Tibial artery (tissue), 4 donors: Measurements from ENCODE around the gene CFAP65.

Experiments
- DNase-seq, 2 donors: peaks; one replicate each; pipeline ENCODE4 v3.0.0-alpha.2; 2019
- H3K27ac ChIP-seq, 2 donors: fragments of 200-600 bp; sonication (generic) in 1 of 2; 1 replicate in 1 of 2; 2 replicates in 1 of 2; pipeline ENCODE4 v1.5.1; 2018 to 2019; ENCODE audit warnings: mild to moderate bottlenecking in 1 of 2
- H3K27me3 ChIP-seq, 2 donors: fragments of 200-600 bp; sonication (generic) in 1 of 2; one replicate each; pipeline versions ENCODE4 v1.5.1 to v1.6.0; 2016 to 2019
- H3K36me3 ChIP-seq, 3 donors: fragments of 200-600 bp; sonication (generic) in 2 of 3; one replicate each; pipeline ENCODE4 v1.5.1; 2016 to 2019; ENCODE audit warnings: mild to moderate bottlenecking in 2 of 3
- H3K4me1 ChIP-seq, 4 donors: fragments of 200-600 bp; sonication (generic) in 2 of 4; 1 replicate in 3 of 4; 2 replicates in 1 of 4; pipeline ENCODE4 v1.5.1; 2016 to 2019
- H3K4me3 ChIP-seq, 2 donors: fragments of 200-600 bp; sonication (generic) in 1 of 2; 1 replicate in 1 of 2; 2 replicates in 1 of 2; pipeline ENCODE4 v1.5.1; 2018 to 2019; ENCODE audit warnings: mild to moderate bottlenecking in 2 of 2
- H3K9me3 ChIP-seq, 3 donors: fragments of 200-600 bp; sonication (generic) in 1 of 3; one replicate each; pipeline ENCODE4 v1.5.1; 2016 to 2019
- intact Hi-C: fragments of 100-400 bp; cut with DNase I; formaldehyde crosslinking; loops from one replicate; pipeline ENCODE4 v1.15.0; 2023; ENCODE audit warnings: low total_unique reads
- TF ChIP-seq, protein P1 (sequence below), 2 experiments: fragments of 200-600 bp in 1 of 2; fragments of 450-650 bp in 1 of 2; IDR thresholded peaks; one replicate each; pipeline ENCODE4 v1.5.1; 2017 to 2019; ENCODE audit warnings: antibody characterized with exemption in 2 of 2, mild to moderate bottlenecking in 1 of 2, moderate library complexity in 1 of 2

The CFAP65 gene

GRCh38 chr2:219001100-219001576 is 40.2 kb downstream of the CFAP65 start:
- no peak for DNase-seq
- Histone ChIP-seq H3K9me3 (no peaks in the 10 kb centered on the region), H3K27me3 (peaks cover 15 to 98% of the 10 kb centered on the region in 2 donors), H3K4me1 (peaks cover 6 to 30% (median 25%) of the 10 kb centered on the region in 4 donors), H3K27ac (no peak overlapping the region), H3K36me3 (no peaks in the 10 kb centered on the region), H3K4me3 (no peak overlapping the region)
- TF ChIP-seq, protein P1, sequence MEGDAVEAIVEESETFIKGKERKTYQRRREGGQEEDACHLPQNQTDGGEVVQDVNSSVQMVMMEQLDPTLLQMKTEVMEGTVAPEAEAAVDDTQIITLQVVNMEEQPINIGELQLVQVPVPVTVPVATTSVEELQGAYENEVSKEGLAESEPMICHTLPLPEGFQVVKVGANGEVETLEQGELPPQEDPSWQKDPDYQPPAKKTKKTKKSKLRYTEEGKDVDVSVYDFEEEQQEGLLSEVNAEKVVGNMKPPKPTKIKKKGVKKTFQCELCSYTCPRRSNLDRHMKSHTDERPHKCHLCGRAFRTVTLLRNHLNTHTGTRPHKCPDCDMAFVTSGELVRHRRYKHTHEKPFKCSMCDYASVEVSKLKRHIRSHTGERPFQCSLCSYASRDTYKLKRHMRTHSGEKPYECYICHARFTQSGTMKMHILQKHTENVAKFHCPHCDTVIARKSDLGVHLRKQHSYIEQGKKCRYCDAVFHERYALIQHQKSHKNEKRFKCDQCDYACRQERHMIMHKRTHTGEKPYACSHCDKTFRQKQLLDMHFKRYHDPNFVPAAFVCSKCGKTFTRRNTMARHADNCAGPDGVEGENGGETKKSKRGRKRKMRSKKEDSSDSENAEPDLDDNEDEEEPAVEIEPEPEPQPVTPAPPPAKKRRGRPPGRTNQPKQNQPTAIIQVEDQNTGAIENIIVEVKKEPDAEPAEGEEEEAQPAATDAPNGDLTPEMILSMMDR (IDR thresholded peaks at IDR 0.05): no peak
- intact Hi-C loops: no loop called here

GRCh38 chr2:219000569-219000960 is 40.8 kb downstream of the CFAP65 start:
- Histone ChIP-seq H3K4me3 (no peak overlapping the region), H3K27me3 (peaks cover 17 to 98% of the 10 kb centered on the region in 2 donors), H3K27ac (no peak overlapping the region), H3K4me1 (peaks cover 6 to 35% (median 30%) of the 10 kb centered on the region in 4 donors), H3K36me3 (no peaks in the 10 kb centered on the region), H3K9me3 (no peaks in the 10 kb centered on the region)
- TF ChIP-seq, protein P1 (IDR thresholded peaks at IDR 0.05): no peak
- no peak for DNase-seq
- intact Hi-C loops: no loop called here

DNA sequence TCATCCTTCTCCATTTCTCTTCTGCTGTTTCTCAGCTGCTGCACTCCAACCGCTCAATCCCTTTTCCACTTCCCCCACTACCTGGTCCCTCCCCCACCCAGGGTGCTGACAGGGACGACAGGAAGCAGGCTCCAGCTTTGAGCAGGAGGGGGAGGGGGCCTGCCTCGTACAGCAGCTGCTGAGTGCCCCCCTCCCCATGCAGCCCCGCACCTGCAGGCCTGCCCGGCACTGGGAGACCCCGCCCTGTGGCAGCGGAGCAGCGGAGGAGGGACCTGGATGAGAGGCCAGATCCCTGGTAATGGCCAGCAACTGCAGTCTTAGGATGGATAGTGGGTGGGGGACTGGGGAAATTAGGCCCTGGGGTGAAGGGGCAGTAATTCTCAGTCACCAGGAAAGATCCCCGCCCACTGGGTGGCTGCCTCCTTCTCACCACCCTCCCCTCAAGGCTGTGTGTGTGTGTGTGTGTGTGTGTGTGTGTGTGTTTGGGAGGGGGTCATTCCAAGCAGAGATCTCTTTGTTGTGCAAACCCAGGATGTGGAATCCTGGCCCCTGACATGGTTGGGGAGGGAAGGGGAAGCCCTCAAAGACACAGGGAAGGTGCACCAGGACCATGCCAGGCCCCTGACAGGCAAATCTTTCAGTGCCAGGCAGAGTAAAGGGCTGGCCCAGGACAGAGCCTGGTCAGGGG is 41.3 kb downstream of the CFAP65 start:
- H3K27me3 ChIP-seq: peaks cover 18 to 98% of the 10 kb centered on the region in 2 donors
- H3K4me3 ChIP-seq: no peak overlapping the region
- H3K9me3 ChIP-seq: no peaks in the 10 kb centered on the region
- peaks cover 6 to 40% (median 32%) of the 10 kb centered on the region in 4 donors for H3K4me1 ChIP-seq
- H3K36me3 ChIP-seq: no peaks in the 10 kb centered on the region
- TF ChIP-seq, protein P1 (IDR thresholded peaks at IDR 0.05): no peak
- no peak overlapping the region for H3K27ac ChIP-seq
- DNase-seq: no peak
- intact Hi-C loops: no loop called here

DNA sequence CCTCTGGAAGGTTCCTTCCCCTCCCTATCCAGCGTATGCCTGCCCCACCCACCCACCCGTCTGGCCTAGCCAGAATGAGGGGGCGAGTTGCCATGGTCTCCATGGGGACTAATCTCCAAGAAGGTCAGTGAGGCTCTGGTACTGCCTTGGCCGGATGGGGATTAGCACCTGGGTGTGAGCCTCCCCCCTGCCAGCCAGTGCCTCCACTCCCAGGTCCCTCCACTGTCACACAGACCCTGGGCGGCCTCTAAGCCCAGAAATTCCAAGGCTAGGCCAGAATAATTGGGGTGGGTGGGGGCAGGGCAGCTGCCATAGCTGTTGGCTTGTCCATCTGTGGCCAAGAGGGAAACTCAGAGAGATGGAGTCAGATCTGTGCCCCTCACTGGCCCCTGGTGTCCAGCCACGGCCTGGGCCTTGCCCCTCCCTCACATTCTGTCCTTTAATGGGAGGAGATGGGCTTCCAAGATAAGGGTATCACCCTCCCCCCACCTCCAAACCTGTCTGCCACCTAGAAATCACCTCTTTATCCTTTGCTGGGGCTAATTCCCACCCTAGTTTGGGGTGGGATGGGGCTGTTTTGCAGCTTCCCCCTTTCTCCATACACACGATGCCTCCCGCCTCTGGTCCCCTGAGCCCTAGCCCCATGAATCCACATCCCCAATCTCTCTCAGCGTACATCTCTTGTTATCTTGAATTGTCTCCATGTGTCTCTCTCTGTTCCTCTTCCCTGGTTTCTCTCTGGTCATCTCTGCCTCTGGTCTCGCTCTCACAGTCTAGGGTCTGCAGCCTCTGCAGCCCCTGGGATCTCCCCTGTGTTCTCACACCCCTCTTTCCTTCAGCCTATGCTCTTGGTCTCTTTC is 42.1 kb downstream of the CFAP65 start:
- Histone ChIP-seq H3K4me1 (peaks cover 6 to 41% (median 32%) of the 10 kb centered on the region in 4 donors), H3K9me3 (no peaks in the 10 kb centered on the region), H3K27me3 (peaks cover 18 to 98% of the 10 kb centered on the region in 2 donors), H3K27ac (no peak overlapping the region), H3K4me3 (no peak overlapping the region), H3K36me3 (no peaks in the 10 kb centered on the region)
- TF ChIP-seq, protein P1 (IDR thresholded peaks at IDR 0.05): no peak
- no peak for DNase-seq
- intact Hi-C loops: no loop called here

DNA sequence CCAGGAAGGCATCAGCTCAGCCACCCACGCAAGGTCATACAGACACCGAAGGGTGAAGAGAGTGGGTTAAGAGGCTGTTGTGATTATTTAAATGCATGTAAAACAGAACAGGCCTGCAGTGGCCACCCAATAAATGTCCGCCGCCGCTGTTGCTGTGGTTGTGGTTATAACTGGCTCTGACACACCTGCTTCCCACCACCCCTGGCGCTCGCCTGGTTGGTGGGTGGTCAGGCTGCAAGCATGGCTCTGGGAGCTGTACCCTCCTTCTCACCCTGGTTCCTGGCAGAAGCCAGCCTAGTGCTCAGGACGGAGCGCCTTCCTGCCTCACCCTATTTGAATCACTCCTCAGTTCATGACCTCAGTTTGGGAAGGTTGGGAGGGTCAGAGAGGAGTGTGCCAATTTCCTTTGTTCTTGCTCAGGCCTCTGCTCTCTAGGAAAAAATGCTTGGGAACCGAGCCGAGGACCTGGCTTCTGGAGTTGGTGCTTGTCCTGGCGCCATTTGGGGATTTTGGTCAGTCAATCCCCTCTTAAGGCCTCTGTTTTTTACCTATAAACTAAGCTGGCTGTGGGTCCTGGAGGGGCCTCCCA is 42.8 kb downstream of the CFAP65 start:
- no peaks in the 10 kb centered on the region for H3K36me3 ChIP-seq
- intact Hi-C loops: no loop called here
- H3K9me3 ChIP-seq: no peaks in the 10 kb centered on the region
- DNase-seq: no peak
- H3K27me3 ChIP-seq: peaks cover 24 to 98% of the 10 kb centered on the region in 2 donors
- H3K4me1 ChIP-seq: peaks cover 6 to 48% (median 38%) of the 10 kb centered on the region in 4 donors
- H3K27ac ChIP-seq: no peak overlapping the region
- no peak overlapping the region for H3K4me3 ChIP-seq
- TF ChIP-seq, protein P1 (IDR thresholded peaks at IDR 0.05): no peak
